Ascending aorta (tissue), 2 donors: ENCODE measurements around the gene LMBRD1. TPM values are rescaled to one million over a fixed set of nuclear protein-coding genes. Genes with fewer than 3 reads are reported as not detected.

Experiments
- DNase-seq, 2 donors: peaks; one replicate each; pipeline ENCODE4 v3.0.0-alpha.2; 2019; ENCODE audit warnings: low spot score in 2 of 2
- H3K27ac ChIP-seq, 2 donors: fragments of 200-600 bp; sonication (generic); one replicate each; pipeline ENCODE4 v1.5.1; 2016 to 2017; ENCODE audit warnings: mild to moderate bottlenecking in 1 of 2
- H3K27me3 ChIP-seq: fragments of 200-600 bp; sonication (generic); one replicate; pipeline ENCODE4 v1.5.1; 2017
- H3K36me3 ChIP-seq, 2 donors: fragments of 200-600 bp; sonication (generic); one replicate each; pipeline ENCODE4 v1.5.1; 2016
- H3K4me1 ChIP-seq, 2 donors: fragments of 200-600 bp; sonication (generic); one replicate each; pipeline ENCODE4 v1.5.1; 2016 to 2017; ENCODE audit warnings: mild to moderate bottlenecking in 1 of 2
- H3K4me3 ChIP-seq, 2 donors: fragments of 200-600 bp; sonication (generic); one replicate each; pipeline ENCODE4 v1.5.1; 2016 to 2017; ENCODE audit warnings: mild to moderate bottlenecking in 1 of 2
- H3K9me3 ChIP-seq, 2 donors: fragments of 200-600 bp; sonication (generic); one replicate each; pipeline ENCODE4 v1.5.1; 2016
- intact Hi-C: fragments of 100-400 bp; cut with DNase I; formaldehyde crosslinking; loops from one replicate; pipeline ENCODE4 v1.15.1; 2023
- total RNA-seq: library from RNA; depleted of rRNA; stranded (reverse); fragments of >200 nt; gene quantifications from one replicate; pipeline ENCODE4 v1.1.0, GENCODE V29; 2016
- TF ChIP-seq, protein P1 (sequence below), 3 experiments: fragments of 200-600 bp in 2 of 3; fragments of 450-650 bp in 1 of 3; sonication (generic) in 2 of 3; IDR thresholded peaks; one replicate each; pipeline ENCODE4 v1.5.1; 2016 to 2019; ENCODE audit warnings: antibody characterized with exemption in 3 of 3, mild to moderate bottlenecking in 1 of 3, moderate library complexity in 1 of 3

LMBRD1 gene
- total RNA-seq, 1 donor from 2014 or later = 31.1 TPM

DNA sequence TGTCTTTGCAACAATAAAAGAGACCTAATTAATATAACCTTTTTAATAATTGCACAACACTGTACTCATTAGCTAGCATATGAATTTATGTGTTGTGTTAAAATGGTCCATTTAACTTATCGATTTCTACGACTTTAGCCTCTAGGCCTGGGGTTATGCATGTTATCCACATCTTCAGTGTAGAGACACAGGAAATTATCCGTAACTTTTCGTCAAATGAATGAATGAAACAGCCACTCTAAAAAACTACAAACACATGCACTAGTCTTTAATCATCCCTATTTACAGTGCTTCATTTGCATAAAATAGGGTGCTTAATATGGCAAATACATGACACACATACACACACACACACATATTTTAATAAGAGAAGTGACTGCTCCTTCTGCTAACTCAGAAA is 22.3 kb upstream of the LMBRD1 start:
- TF ChIP-seq, protein P1, sequence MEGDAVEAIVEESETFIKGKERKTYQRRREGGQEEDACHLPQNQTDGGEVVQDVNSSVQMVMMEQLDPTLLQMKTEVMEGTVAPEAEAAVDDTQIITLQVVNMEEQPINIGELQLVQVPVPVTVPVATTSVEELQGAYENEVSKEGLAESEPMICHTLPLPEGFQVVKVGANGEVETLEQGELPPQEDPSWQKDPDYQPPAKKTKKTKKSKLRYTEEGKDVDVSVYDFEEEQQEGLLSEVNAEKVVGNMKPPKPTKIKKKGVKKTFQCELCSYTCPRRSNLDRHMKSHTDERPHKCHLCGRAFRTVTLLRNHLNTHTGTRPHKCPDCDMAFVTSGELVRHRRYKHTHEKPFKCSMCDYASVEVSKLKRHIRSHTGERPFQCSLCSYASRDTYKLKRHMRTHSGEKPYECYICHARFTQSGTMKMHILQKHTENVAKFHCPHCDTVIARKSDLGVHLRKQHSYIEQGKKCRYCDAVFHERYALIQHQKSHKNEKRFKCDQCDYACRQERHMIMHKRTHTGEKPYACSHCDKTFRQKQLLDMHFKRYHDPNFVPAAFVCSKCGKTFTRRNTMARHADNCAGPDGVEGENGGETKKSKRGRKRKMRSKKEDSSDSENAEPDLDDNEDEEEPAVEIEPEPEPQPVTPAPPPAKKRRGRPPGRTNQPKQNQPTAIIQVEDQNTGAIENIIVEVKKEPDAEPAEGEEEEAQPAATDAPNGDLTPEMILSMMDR (IDR thresholded peaks at IDR 0.05) = no peak

DNA sequence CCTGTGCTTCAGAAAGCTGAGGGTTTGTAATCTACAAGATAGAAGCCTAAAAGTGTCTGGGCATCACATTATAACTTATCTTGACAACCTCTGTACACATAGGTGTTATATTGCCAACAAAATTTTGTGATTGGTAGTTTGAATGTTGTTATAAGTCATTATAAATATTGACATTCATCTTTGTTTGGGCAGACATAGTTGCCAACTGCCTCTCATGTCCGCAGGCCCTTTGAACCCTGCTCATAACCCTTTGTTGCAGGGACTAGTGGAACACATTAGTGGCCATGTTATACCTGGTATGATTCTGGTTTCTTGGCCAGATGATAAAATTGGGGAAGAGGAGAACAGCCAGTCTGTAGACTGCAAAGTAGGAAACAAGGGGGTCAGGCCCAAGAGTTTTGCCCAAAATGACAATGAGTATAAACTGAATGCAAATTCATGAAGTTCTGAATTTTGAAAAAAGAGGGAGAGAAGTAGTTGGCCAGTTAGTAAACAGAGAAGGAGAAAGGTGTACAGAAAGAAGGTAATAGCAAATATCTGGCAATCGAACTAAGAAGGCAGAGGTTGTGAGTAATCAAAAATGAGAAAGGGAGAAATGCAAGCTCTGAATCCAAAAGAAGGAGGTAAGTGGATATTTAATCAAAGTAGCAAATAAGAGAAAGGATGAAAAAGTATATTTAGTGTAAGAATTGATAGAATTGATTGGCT is 21.6 kb upstream of the LMBRD1 start:
- intact Hi-C loops = no loop called here
- TF ChIP-seq, protein P1 (IDR thresholded peaks at IDR 0.05) = no peak
- Histone ChIP-seq H3K9me3 (no peaks in the 10 kb centered on the region), H3K27ac (no peak overlapping the region), H3K27me3 (no peaks in the 10 kb centered on the region), H3K4me1 (no peaks in the 10 kb centered on the region), H3K4me3 (no peak overlapping the region), H3K36me3 (no peaks in the 10 kb centered on the region)
- DNase-seq = no peak

More for the DNA sequence above, 22.3 kb upstream of the LMBRD1 start:
- Histone ChIP-seq H3K4me3 (no peak overlapping the region), H3K9me3 (no peaks in the 10 kb centered on the region), H3K27ac (no peak overlapping the region), H3K36me3 (no peaks in the 10 kb centered on the region), H3K4me1 (no peaks in the 10 kb centered on the region), H3K27me3 (no peaks in the 10 kb centered on the region)
- intact Hi-C loops = no loop called here
- no peak for DNase-seq

DNA sequence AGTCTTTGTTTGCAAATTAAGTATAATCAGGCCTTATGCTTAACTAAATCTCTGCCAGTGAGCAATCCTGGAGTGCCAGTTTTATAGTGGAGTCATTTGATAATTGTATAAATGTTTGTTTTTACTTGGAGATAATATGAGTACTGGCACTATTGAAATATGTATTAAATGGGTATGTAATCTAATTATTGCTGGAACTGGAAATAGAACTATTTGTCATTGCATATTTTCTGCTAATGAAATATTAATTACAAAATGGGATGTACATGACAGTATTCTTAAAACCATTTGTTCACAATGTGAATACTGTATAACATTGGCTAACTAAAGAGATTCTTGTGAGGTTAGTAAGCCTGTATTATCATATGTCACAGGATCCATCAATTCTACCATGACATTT is 20.5 kb upstream of the LMBRD1 start:
- H3K36me3 ChIP-seq = no peaks in the 10 kb centered on the region
- intact Hi-C loops = no loop called here
- no peaks in the 10 kb centered on the region for H3K27me3 ChIP-seq
- H3K9me3 ChIP-seq = no peaks in the 10 kb centered on the region
- DNase-seq = no peak
- no peak overlapping the region for H3K27ac ChIP-seq
- TF ChIP-seq, protein P1 (IDR thresholded peaks at IDR 0.05) = no peak
- H3K4me1 ChIP-seq = no peaks in the 10 kb centered on the region
- no peak overlapping the region for H3K4me3 ChIP-seq

DNA sequence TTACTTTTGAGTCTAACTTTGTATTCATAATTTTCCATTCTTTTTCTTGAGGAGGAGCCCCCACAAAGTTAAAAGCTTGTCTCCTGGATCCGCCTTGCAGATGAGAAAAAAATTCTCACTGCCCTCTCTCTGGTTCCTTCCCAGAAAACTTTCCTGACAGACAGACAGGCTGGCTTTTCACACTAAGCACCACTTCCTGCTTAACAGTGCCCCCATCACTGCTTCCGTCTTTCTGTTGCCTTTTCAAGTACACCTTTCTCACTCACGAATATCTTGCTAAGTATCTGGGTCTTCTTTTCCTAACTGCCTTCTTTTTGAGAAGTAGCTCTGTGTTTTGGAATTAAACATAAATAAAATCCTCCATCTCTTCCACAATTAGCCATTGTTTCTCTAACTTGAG is 19.8 kb upstream of the LMBRD1 start:
- intact Hi-C loops = no loop called here
- no peak overlapping the region for H3K27ac ChIP-seq
- H3K4me3 ChIP-seq = no peak overlapping the region
- H3K36me3 ChIP-seq = no peaks in the 10 kb centered on the region
- TF ChIP-seq, protein P1 (IDR thresholded peaks at IDR 0.05) = no peak
- no peak for DNase-seq
- H3K4me1 ChIP-seq = no peaks in the 10 kb centered on the region
- no peaks in the 10 kb centered on the region for H3K9me3 ChIP-seq
- no peaks in the 10 kb centered on the region for H3K27me3 ChIP-seq

DNA sequence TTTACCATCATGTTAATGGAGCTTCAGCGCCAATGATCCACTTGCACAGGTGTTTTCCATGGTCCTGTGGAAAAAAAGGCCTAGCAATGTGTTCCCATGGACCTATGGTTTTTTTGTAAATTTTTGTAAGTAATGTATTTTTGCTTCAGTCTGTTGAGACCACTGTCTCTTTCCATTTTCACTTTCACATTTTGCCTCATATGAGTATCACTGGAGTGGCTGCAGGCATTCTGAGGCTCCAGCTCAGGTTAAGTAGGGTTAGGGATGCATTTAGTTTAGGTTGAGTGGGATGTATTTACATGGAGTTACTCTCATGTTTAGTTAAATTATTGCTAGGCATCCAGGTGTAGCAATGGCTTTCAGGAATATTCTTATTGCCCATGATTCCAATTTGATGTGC is 19.2 kb upstream of the LMBRD1 start:
- Histone ChIP-seq H3K36me3 (no peaks in the 10 kb centered on the region), H3K4me3 (no peak overlapping the region), H3K9me3 (no peaks in the 10 kb centered on the region), H3K4me1 (no peaks in the 10 kb centered on the region), H3K27ac (no peak overlapping the region), H3K27me3 (no peaks in the 10 kb centered on the region)
- intact Hi-C loops = no loop called here
- no peak for DNase-seq
- TF ChIP-seq, protein P1 (IDR thresholded peaks at IDR 0.05) = no peak

DNA sequence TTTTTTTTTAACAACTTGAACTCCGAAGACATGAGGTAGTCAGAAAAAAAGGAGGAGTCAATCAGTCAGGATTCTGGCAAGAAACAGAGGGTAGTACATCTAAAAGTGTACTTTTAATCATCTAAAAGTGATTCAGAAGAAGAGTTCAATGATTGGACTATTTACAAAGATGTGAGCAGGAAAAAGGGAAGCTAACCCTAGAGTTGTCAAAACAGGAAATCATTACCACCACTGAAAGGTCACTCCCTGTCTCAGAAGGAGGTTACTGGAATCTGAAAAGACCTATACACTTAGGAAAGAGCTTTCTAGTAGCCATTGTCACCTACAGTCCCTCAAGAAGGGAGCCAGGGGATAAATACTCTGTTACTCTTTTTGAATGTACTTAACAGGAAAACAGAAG is 16.7 kb upstream of the LMBRD1 start:
- intact Hi-C loops = no loop called here
- Histone ChIP-seq H3K4me3 (no peak overlapping the region), H3K36me3 (no peaks in the 10 kb centered on the region), H3K4me1 (no peaks in the 10 kb centered on the region), H3K27ac (no peak overlapping the region), H3K27me3 (no peaks in the 10 kb centered on the region), H3K9me3 (no peaks in the 10 kb centered on the region)
- DNase-seq = no peak
- TF ChIP-seq, protein P1 (IDR thresholded peaks at IDR 0.05) = no peak
